NK-92 (cell line): Measurements from ENCODE around the gene KLHL15.

Experiments
- DNase-seq: peaks from one replicate; lab custom pipeline; 2025; ENCODE audit not compliant: unreplicated experiment; lab: John Stamatoyannopoulos, UW

KLHL15 gene

GRCh38 chrX:23953908-23954269 is 73.1 kb downstream of the KLHL15 start:
- no peak for DNase-seq

DNA sequence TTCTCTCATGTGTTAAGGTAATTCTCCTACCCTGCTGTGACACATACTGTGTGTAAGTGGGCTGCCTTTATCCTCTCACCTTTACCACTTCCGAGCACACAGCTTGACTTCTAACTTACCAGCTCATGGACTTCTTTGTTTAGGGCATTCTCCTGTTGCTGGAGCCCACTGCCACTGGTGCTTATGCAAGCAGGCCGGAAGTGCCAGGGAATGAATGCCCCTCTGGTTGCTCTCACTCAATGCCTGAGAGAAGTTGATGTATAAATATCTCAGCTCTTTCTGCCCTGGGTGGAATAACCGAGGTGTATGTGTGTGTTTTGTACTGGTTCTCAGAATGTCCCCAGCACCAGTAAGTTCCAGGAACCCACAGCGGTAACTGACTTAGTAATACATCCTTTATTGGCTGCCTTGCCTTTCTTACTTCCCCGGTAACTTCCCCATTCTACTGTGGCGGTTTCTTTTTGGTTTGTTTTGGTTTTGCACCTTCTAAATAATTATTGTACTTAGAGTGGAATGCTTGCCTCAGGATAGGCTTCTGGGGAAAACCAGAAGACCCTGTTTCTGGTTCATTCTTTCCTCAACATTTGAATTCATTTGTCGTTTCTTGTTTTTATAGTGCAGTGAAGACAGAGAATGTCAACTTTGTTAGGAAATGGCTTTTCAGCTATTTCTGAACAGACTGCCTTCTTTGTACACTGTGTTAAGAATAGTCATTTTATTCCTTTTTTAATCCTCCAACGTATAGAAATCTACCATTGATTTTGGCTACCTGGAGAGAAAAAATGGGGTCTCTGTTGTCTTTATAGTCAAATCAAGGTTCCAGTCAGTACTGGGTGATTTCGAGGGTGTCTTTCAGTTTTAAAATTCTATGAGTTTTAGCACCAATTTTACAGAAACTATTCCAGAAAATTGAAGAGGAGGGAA is 73.7 kb downstream of the KLHL15 start:
- no peak for DNase-seq

GRCh38 chrX:23952391-23952790 is 74.6 kb downstream of the KLHL15 start:
- DNase-seq: no peak

DNA sequence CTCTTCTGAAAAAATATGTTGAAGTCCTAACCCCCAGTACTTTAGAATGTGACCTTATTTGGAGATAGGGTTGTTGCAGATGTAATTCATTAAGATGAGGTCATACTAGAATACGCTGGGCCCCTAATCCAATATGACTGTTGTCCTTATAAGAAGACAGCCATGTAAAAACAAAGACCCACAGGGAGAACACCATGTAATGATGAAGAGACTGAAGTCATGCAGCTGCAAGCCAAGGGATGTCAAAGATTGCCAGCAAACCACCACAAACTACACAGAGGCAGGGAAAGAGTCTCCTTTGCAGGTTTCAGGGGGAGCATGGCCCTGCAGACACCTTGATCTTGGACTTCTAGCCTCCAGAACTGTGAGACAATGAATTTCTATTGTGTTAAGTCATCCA is 81.8 kb downstream of the KLHL15 start:
- DNase-seq: no peak

DNA sequence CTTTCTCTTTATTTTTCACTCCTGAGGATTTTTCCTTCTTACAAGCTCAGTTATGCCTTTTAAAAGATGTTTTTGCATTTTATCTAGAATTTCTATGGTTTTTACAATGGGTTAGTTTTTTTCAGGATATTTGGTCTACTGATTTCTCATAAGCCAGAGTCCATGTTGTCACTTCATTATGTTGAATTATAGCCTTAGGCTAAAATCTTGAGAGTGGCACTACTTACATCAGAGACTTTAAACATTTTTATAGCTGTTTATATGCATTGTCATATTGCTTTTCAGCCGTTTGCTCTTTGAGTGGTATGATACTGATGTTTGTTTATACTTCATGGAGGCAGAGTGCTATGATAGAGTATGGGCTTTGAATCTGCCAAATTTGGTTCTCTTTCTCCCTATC is 82.8 kb downstream of the KLHL15 start:
- DNase-seq: no peak

DNA sequence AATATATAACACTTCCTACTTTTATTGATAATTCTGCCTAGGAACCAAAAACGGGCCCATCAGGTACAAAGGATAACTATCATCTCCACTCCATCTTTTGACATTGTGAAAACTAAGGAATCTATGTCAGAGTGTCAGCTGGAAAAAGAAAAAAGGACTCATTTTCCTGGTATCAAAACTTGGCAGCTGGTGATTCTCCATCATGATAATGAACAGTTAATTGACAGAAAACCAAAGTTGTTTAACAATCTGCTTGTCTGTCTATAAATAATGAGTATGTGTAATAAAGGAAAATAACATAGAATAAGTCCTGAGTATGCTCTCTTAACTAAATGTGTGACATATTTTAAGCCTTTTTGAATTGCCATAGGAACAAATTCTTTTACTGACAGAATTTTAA is 87.8 kb downstream of the KLHL15 start:
- no peak for DNase-seq

DNA sequence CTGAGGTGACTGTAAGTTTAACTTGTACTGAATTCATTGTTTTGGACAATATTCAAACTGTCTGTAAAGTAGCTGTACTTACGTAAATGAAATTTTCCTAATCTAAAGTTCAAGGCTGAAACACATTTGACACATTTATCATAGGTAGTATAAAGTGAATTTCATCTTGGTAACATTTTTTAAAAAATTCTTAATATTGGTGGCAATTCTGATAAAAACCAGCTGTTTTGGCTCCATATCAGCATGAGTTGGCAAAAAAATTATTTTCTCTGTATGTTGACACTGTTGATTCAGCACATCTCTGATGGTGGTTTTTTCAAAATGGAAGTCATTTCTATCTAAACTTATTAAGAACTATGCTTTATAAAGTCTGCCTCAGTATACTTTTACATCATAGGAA is 88.3 kb downstream of the KLHL15 start:
- DNase-seq: no peak

DNA sequence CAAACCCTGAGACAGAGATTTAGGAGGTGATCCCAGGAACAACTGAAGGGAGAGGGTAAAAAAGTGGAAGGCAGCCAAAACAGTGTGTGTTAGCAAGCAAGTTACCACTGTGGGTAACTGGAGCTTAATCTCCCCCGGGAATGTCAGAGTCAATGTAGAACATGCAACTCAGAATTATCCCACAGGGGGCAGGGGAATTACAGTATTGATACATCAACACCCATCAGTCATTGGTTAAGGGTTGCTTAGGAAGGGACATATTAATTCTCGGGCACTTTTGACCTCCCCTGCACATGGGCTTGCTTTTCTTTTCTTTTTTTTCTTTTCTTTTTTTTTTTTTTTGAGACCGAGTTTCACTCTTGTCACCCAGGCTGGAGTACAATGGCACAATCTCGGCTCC is 89.9 kb downstream of the KLHL15 start:
- DNase-seq: no peak

- no peak for DNase-seq
These were observed 90.8 kb downstream of the KLHL15 start for GRCh38 chrX:23936180-23936579.

GRCh38 chrX:23935106-23935505 is 91.9 kb downstream of the KLHL15 start:
- no peak for DNase-seq
